A673 (cell line): ENCODE results near the gene VAC14.

Experiments used
- CTCF ChIP-seq: fragments of 300-800, 200-600 bp; sonication (generic); conservative IDR thresholded peaks from 2 replicates; pipeline ENCODE4 v1.5.1; 2017; ENCODE audit warnings: low read depth, mild to moderate bottlenecking, antibody characterized with exemption, low read length, moderate library complexity, mixed read lengths
- EZH2 ChIP-seq: fragments of 200-600 bp; sonication (generic); IDR thresholded peaks from 2 replicates; pipeline ENCODE4 v1.6.1; 2017; ENCODE audit warnings: borderline replicate concordance, low read depth, mild to moderate bottlenecking, mixed read lengths, antibody characterized with exemption, low read length; ENCODE audit not compliant: poor library complexity, severe bottlenecking

- TF ChIP-seq EZH2 (no peak), CTCF (no peak)
These were observed 21.6 kb downstream of the VAC14 start for GRCh38 chr16:70779361-70779760.
